ENCODE measurements around the gene POTEM.
"Not testable (repeated sequence)": the region's sequence is repeated elsewhere in the genome, so short reads cannot be mapped to it uniquely, and the experiment has no call there.

- not testable (repeated sequence) for TF ChIP-seq CTCF, POLR2A (IDR thresholded peaks at IDR 0.05)
Observed at GRCh38 chr14:18967134-18967533, at the start of gene POTEM.

Data from right lobe of liver (tissue), 4 donors.